KMS-11 (cell line): ENCODE results near the gene KRT4.

Experiments
- H2AFZ ChIP-seq: fragments of 200-600 bp; sonication (generic); 2 replicates; pipeline ENCODE4 v1.6.1; 2016; ENCODE audit warnings: antibody characterized with exemption, mixed run types, low read depth
- H3K27ac ChIP-seq: fragments of 200-600 bp; sonication (generic); 2 replicates; pipeline ENCODE4 v1.6.1; 2016; ENCODE audit warnings: mild to moderate bottlenecking, mixed run types
- H3K27me3 ChIP-seq: fragments of 200-600 bp; sonication (generic); 2 replicates; pipeline ENCODE4 v1.6.1; 2017; ENCODE audit warnings: mild to moderate bottlenecking, low read depth, mixed run types, moderate library complexity; ENCODE audit not compliant: insufficient read depth
- H3K36me3 ChIP-seq: fragments of 200-600 bp; sonication (generic); 2 replicates; pipeline ENCODE4 v1.6.1; 2017; ENCODE audit warnings: mild to moderate bottlenecking, mixed run types; ENCODE audit not compliant: insufficient read depth
- H3K4me1 ChIP-seq: fragments of 200-600 bp; sonication (generic); 2 replicates; pipeline ENCODE4 v1.6.1; 2016; ENCODE audit warnings: mild to moderate bottlenecking, low read depth, mixed run types; ENCODE audit not compliant: poor library complexity, severe bottlenecking
- H3K4me2 ChIP-seq: fragments of 200-600 bp; sonication (generic); 2 replicates; pipeline ENCODE4 v1.7.0; 2016; ENCODE audit warnings: mild to moderate bottlenecking, mixed run types
- H3K4me3 ChIP-seq: fragments of 200-600 bp; sonication (generic); IDR thresholded peaks from 2 replicates; pipeline ENCODE4 v1.6.1; 2017; ENCODE audit warnings: low read depth, low read length, mixed read lengths; ENCODE audit not compliant: insufficient read depth
- H3K79me2 ChIP-seq: fragments of 200-600 bp; sonication (generic); 2 replicates; pipeline ENCODE4 v1.6.1; 2016; ENCODE audit warnings: low read depth, mixed run types; ENCODE audit not compliant: insufficient read depth
- H3K9ac ChIP-seq: fragments of 200-600 bp; sonication (generic); 2 replicates; pipeline ENCODE4 v1.6.1; 2016; ENCODE audit warnings: mild to moderate bottlenecking, mixed run types
- H4K20me1 ChIP-seq: fragments of 200-600 bp; sonication (generic); 2 replicates; pipeline ENCODE4 v1.6.1; 2016; ENCODE audit warnings: mild to moderate bottlenecking, mixed run types; ENCODE audit not compliant: insufficient read depth
- TF ChIP-seq, protein P1 (sequence below): fragments of 200-600 bp; sonication (generic); conservative IDR thresholded peaks from 2 replicates; pipeline ENCODE4 v1.6.1; 2017; ENCODE audit warnings: low read depth, mild to moderate bottlenecking, antibody characterized with exemption, low read length, moderate library complexity, mixed read lengths

Gene KRT4

DNA sequence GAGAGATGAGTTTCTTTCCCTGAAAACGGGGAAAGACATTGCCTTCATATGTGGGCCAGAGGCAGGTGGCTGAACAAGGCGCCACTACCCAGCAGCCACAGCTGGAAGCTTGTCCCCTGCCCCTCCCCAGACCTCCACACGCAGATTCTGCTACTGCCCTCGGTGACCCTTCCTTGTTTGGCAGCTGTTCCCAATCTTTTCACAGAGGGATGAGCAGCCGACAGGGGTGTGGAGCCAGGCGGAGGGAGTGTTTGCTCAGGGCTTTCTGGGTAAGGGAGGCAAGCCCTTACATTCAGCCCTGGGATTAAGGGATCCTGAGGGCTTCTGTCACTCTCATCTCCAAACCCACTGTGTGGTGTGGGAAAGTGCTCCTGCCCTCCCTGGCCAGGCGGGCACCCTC, 4.5 kb upstream of the KRT4 start:
- H3K4me2 ChIP-seq = no peak overlapping the region
- no peaks in the 10 kb centered on the region for H3K79me2 ChIP-seq
- no peak overlapping the region for H3K9ac ChIP-seq
- H3K36me3 ChIP-seq = no peaks in the 10 kb centered on the region
- H4K20me1 ChIP-seq = no peaks in the 10 kb centered on the region
- no peak overlapping the region for H3K4me3 ChIP-seq
- no peak overlapping the region for H3K27ac ChIP-seq
- TF ChIP-seq, protein P1, sequence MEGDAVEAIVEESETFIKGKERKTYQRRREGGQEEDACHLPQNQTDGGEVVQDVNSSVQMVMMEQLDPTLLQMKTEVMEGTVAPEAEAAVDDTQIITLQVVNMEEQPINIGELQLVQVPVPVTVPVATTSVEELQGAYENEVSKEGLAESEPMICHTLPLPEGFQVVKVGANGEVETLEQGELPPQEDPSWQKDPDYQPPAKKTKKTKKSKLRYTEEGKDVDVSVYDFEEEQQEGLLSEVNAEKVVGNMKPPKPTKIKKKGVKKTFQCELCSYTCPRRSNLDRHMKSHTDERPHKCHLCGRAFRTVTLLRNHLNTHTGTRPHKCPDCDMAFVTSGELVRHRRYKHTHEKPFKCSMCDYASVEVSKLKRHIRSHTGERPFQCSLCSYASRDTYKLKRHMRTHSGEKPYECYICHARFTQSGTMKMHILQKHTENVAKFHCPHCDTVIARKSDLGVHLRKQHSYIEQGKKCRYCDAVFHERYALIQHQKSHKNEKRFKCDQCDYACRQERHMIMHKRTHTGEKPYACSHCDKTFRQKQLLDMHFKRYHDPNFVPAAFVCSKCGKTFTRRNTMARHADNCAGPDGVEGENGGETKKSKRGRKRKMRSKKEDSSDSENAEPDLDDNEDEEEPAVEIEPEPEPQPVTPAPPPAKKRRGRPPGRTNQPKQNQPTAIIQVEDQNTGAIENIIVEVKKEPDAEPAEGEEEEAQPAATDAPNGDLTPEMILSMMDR = no peak
- H3K4me1 ChIP-seq = no peaks in the 10 kb centered on the region
- H3K27me3 ChIP-seq = peaks cover 53% of the 10 kb centered on the region
- H2AFZ ChIP-seq = no peak overlapping the region

DNA sequence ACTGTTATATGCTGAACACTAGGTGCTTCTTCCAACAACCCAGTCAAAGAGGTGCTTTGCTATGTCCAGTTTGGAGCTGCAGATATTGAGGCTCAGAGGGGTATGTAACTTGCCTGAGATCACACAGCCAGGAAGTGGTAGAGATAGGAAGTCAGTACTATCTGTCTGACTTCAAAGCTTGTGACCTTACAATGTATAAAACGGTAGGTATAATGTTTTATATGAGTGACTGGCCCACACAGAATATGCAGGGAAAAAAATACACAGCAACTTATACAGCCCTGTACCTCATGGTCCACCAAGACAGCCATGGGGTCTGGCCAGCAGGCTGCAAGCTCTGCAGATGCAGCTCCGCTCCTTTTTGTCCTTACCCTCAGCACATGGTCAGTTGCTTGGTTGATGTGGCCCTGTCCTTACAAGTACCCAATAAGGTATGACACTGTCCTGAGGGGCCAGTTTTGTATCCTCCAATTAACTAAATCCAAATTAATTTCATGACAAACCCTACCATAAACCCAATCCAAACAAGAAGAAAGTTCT, 3.9 kb upstream of the KRT4 start:
- Histone ChIP-seq H3K36me3 (no peaks in the 10 kb centered on the region), H3K9ac (no peak overlapping the region), H2AFZ (no peak overlapping the region), H3K4me3 (no peak overlapping the region), H3K27ac (no peak overlapping the region), H3K4me1 (no peaks in the 10 kb centered on the region), H3K4me2 (no peak overlapping the region), H4K20me1 (no peaks in the 10 kb centered on the region), H3K27me3 (peaks cover 58% of the 10 kb centered on the region), H3K79me2 (no peaks in the 10 kb centered on the region)
- TF ChIP-seq, protein P1 = no peak

DNA sequence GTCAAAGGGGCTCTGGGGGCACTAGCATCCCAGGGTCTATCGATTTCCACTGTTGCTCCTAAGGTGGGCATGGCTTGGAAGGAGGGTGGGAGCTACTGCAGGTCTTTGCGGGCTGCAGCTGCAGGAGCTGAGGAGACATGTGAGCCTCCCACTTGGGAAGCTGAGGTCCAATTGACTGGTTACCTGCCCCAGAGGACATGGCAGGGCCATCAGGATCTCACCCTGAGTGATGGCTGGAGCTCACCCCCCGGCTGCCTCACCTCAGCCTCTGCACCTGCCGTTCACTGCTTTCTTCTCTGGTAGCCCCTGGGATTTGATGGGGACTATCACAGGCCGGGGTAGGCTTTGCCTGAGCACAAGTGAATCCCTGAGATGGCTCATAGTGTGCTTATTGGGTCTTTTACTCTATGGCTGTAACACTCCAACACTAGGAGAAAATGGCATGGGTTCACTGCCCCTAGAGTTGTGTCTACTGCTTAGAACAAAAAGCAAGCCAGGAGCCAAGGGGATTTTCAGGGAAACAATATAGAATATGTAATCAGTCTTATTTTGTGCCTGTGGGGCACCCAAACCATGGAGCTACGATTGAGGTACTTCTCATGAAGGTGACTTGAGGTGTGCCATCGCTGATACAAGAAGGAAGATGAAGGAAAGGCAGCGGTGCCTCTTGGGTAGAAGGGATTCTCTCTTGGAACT, 3.2 kb upstream of the KRT4 start:
- Histone ChIP-seq H3K36me3 (no peaks in the 10 kb centered on the region), H3K27me3 (peaks cover 59% of the 10 kb centered on the region), H3K4me3 (no peak overlapping the region), H3K4me2 (no peak overlapping the region), H3K9ac (no peak overlapping the region), H3K4me1 (no peaks in the 10 kb centered on the region), H3K79me2 (no peaks in the 10 kb centered on the region), H2AFZ (no peak overlapping the region), H3K27ac (no peak overlapping the region), H4K20me1 (no peaks in the 10 kb centered on the region)
- TF ChIP-seq, protein P1 = no peak

DNA sequence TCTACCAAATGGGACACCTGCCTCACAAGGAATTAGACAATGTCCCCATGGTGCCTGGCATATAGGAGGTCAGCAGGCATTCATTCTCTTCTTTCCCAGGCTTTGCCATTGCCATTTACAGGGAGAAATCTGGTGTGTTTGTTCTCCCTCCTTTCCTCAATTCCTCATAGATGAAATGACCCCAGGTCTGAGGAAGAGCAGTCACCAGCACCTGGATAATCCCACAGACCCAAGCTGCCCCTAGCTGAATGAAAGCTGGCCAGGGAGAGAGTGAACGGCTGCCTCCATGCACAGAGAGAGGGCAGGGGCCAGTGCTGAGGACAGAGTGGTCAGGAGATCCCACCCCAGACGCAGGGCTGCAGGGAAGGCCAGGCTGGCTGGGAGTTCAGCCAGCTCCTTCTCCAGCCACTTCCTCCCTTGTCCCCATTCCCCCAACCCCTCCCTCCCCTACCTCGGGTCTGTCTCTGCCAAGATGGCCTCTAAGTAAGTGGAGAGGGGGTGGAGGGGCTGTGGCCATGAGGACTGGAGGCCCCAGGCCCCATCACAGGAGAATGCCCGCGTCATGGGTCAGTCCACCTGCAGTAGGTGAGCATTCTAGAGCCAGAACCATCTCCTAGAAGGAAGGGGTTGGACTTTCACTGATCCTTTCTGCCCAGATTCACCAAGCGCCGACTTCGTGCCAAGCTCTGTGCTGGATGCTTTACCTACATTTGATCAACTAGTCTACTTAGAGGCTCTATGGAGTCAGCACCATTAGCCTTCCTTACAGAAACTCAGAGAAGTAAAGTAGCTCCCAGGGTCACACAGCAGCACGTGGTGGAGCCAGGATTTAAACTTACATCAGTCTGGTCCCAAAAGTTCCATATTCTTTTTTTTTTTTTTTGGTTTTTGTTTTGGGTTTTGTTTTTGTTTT, 2.0 kb upstream of the KRT4 start:
- Histone ChIP-seq H2AFZ (no peak overlapping the region), H4K20me1 (no peaks in the 10 kb centered on the region), H3K27ac (no peak overlapping the region), H3K9ac (no peak overlapping the region), H3K27me3 (peaks cover 58% of the 10 kb centered on the region), H3K4me2 (no peak overlapping the region), H3K4me3 (no peak overlapping the region), H3K36me3 (no peaks in the 10 kb centered on the region), H3K79me2 (no peaks in the 10 kb centered on the region), H3K4me1 (no peaks in the 10 kb centered on the region)
- TF ChIP-seq, protein P1 = no peak
